ENCODE measurements around the gene EXOC6B. TPM values are rescaled to one million over a fixed set of nuclear protein-coding genes. Genes with fewer than 3 reads are reported as not detected.

EXOC6B gene
- total RNA-seq, 2 donors from 2014 or later: 11.7 to 12.9 TPM

DNA sequence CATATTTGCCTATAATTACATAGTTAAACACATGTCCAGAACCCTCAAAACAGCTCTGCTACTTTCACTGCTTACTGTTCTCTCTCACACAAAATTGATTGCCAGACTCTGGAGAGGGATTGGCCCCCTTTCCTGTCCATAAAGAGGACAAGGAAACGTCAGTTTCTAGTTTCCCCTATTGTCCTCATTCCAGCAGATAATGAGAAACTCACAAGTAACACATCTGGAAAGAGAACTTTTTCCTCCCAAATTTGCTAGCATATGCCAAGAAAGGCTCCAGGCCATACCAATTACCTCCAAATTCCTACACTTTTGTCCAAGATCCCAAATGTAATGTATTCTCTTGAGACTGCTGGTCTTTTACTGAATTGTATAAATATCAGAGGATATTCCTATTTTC is 200.5 kb downstream of the EXOC6B start:
- ATAC-seq: no peak
- no peak for DNase-seq
- no peaks in the 10 kb centered on the region for H3K9me3 ChIP-seq
- H3K27ac ChIP-seq: no peak overlapping the region
- no peaks in the 10 kb centered on the region for H3K27me3 ChIP-seq
- no peak overlapping the region for H3K4me3 ChIP-seq
- TF ChIP-seq, protein P1, sequence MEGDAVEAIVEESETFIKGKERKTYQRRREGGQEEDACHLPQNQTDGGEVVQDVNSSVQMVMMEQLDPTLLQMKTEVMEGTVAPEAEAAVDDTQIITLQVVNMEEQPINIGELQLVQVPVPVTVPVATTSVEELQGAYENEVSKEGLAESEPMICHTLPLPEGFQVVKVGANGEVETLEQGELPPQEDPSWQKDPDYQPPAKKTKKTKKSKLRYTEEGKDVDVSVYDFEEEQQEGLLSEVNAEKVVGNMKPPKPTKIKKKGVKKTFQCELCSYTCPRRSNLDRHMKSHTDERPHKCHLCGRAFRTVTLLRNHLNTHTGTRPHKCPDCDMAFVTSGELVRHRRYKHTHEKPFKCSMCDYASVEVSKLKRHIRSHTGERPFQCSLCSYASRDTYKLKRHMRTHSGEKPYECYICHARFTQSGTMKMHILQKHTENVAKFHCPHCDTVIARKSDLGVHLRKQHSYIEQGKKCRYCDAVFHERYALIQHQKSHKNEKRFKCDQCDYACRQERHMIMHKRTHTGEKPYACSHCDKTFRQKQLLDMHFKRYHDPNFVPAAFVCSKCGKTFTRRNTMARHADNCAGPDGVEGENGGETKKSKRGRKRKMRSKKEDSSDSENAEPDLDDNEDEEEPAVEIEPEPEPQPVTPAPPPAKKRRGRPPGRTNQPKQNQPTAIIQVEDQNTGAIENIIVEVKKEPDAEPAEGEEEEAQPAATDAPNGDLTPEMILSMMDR (IDR thresholded peaks at IDR 0.05): no peak
- TF ChIP-seq POLR2A (IDR thresholded peaks at IDR 0.05): no peak
- no peaks in the 10 kb centered on the region for H3K36me3 ChIP-seq (replicated peaks in 1 of 2; ENCODE audit: insufficient read depth in 1 of 2, low read depth in 2 of 2)
- no peaks in the 10 kb centered on the region for H3K4me1 ChIP-seq
- intact Hi-C loops (cut with DNase I): no loop called here
- 70 to 74% methylated on average over 1 of the region's 1 CpG for WGBS, 2 donors

DNA sequence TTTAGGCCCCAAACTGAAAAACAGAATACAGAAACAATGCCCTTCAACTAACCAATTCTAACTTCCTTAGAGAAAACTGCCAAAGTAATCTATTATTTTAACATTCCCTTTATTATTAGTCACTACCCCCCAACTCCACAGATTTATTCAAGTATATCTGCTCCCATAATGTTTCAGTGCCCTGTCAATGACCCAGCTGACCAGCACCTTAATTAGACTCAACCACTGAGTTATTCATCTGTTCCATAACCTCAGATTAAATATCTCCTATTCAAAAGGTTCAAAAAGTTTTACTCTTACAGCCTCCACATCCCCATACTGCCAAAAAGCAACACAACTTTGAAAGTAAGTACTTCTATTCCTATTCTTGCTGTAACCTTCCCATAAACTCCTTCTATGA is 202.4 kb downstream of the EXOC6B start:
- Histone ChIP-seq H3K36me3 (replicated peaks in 1 of 2; ENCODE audit: insufficient read depth in 1 of 2, low read depth in 2 of 2) (no peaks in the 10 kb centered on the region), H3K27me3 (no peaks in the 10 kb centered on the region), H3K4me1 (no peaks in the 10 kb centered on the region), H3K27ac (no peak overlapping the region), H3K4me3 (no peak overlapping the region), H3K9me3 (no peaks in the 10 kb centered on the region)
- no peak for DNase-seq
- intact Hi-C loops (cut with DNase I): no loop called here
- ATAC-seq: no peak
- TF ChIP-seq, protein P1 (IDR thresholded peaks at IDR 0.05): no peak
- TF ChIP-seq POLR2A (IDR thresholded peaks at IDR 0.05): no peak

DNA sequence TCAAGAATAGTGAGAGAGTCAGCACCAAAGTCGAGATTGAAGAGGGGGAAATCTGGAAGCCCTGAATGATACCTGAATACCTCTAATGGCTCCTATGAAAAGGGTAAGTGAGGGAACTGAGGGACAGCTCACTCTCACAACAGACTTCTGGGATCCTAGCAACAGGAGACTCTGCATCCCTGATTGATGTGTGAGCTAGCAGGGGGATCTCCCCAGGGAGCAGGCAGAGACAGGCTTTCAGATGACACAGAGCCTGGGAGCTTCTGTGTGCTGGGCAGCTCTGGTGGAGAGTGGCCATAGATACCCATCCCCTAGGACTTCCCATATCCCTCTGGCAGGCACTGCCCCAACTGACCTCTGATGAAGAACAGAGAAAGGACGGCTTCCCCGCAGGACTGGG is 206.2 kb downstream of the EXOC6B start:
- ATAC-seq (no peak), DNase-seq (no peak)
- no peaks in the 10 kb centered on the region for H3K27me3 ChIP-seq
- H3K27ac ChIP-seq: no peak overlapping the region
- TF ChIP-seq, protein P1 (IDR thresholded peaks at IDR 0.05): no peak
- TF ChIP-seq POLR2A (IDR thresholded peaks at IDR 0.05): no peak
- intact Hi-C loops (cut with DNase I): no loop called here
- no peaks in the 10 kb centered on the region for H3K4me1 ChIP-seq
- H3K4me3 ChIP-seq: no peak overlapping the region
- no peaks in the 10 kb centered on the region for H3K9me3 ChIP-seq
- 89 to 95% methylated on average over 3 of the region's 3 CpGs for WGBS, 2 donors
- H3K36me3 ChIP-seq (replicated peaks in 1 of 2; ENCODE audit: insufficient read depth in 1 of 2, low read depth in 2 of 2): no peaks in the 10 kb centered on the region

DNA sequence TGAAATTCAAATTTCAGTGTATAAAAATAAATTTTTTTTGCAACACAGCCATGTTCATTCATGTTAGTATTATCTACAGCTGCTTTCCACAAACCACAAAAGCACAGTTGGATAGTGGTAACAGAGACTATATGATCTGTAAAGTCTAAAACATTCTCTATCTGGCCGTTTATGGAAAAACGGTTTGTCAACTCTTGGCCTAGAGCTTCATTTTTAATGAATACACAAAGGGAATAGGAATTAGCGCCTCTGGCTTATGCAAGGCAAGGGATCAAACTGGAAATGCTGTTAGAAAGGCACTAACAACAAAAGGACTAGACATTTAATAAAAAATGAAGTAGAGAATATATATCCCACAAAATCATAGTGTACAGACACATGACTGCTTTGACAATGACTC is 211.9 kb downstream of the EXOC6B start:
- DNase-seq (no peak), ATAC-seq (no peak)
- H3K27me3 ChIP-seq: no peaks in the 10 kb centered on the region
- no peaks in the 10 kb centered on the region for H3K9me3 ChIP-seq
- WGBS, 2 donors: 81 to 84% methylated on average over 3 of the region's 3 CpGs
- no peaks in the 10 kb centered on the region for H3K36me3 ChIP-seq (replicated peaks in 1 of 2; ENCODE audit: insufficient read depth in 1 of 2, low read depth in 2 of 2)
- no peaks in the 10 kb centered on the region for H3K4me1 ChIP-seq
- intact Hi-C loops (cut with DNase I): no loop called here
- TF ChIP-seq, protein P1 (IDR thresholded peaks at IDR 0.05): no peak
- TF ChIP-seq POLR2A (IDR thresholded peaks at IDR 0.05): no peak
- no peak overlapping the region for H3K4me3 ChIP-seq
- H3K27ac ChIP-seq: no peak overlapping the region

DNA sequence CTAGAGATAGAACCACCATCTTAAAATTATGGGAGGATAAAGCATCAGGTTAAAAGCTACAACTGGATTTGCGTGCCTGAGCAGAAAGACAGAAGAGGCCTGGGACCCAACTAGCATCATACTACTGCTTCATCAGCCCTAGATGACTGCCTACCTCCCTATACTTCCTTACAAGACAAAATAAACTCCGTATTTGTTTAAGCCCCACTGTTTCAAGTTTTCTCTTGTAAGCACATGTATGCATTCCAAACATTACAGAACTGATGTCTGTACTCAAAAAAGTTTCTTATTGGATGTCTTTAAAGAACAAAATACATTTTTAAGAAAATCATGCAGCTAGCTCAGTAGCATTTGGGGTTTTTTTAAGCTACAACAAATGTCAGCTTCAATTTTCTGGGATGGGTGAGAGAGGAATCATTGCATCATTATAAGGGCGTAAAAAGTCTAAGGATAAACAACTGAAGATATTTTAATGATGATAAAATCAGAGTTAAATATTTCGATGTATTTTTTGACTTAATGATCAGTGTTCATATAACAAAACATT is 213.1 kb downstream of the EXOC6B start:
- no peak for DNase-seq
- no peaks in the 10 kb centered on the region for H3K9me3 ChIP-seq
- no peaks in the 10 kb centered on the region for H3K36me3 ChIP-seq (replicated peaks in 1 of 2; ENCODE audit: insufficient read depth in 1 of 2, low read depth in 2 of 2)
- H3K4me3 ChIP-seq: no peak overlapping the region
- no peaks in the 10 kb centered on the region for H3K27me3 ChIP-seq
- no peaks in the 10 kb centered on the region for H3K4me1 ChIP-seq
- intact Hi-C loops (cut with DNase I): no loop called here
- ATAC-seq: no peak
- no peak overlapping the region for H3K27ac ChIP-seq
- TF ChIP-seq, protein P1 (IDR thresholded peaks at IDR 0.05): no peak
- TF ChIP-seq POLR2A (IDR thresholded peaks at IDR 0.05): no peak
- WGBS, 2 donors: 86 to 89% methylated on average over 4 of the region's 4 CpGs

Data from body of pancreas (tissue), 4 donors.